Loucy (cell line): ENCODE data around the gene MBP.

Source experiments
- EZH2phosphoT487 ChIP-seq: fragments of 200-600 bp; IDR thresholded peaks from 2 replicates; pipeline ENCODE4 v1.6.1; 2018; ENCODE audit warnings: antibody characterized with exemption, mild to moderate bottlenecking, moderate library complexity, borderline replicate concordance
- TF ChIP-seq, protein P1 (sequence below): fragments of 200-600 bp; sonication (generic); conservative IDR thresholded peaks from 2 replicates; pipeline ENCODE4 v1.5.1; 2014; ENCODE audit warnings: mild to moderate bottlenecking, antibody characterized with exemption, low read length

DNA sequence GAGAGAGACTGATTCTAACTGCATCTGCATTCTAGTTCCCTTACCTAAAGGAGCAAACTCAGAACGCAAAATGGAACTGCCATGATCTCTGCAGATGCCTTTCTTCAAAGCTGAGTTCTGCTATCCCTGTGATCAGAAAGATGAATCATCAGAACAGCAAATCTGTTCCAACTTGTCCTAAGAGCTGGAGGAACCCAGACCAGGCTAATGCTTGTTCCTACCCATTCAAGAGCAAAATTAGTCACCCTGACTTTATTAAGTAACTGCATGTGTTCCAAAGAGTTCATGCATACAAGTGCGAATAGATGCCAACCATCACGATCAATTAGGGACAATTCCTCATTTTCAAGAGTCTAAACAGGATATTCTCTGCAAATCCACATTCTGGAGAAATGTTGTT lies 46.5 kb downstream of the MBP start:
- TF ChIP-seq, protein P1, sequence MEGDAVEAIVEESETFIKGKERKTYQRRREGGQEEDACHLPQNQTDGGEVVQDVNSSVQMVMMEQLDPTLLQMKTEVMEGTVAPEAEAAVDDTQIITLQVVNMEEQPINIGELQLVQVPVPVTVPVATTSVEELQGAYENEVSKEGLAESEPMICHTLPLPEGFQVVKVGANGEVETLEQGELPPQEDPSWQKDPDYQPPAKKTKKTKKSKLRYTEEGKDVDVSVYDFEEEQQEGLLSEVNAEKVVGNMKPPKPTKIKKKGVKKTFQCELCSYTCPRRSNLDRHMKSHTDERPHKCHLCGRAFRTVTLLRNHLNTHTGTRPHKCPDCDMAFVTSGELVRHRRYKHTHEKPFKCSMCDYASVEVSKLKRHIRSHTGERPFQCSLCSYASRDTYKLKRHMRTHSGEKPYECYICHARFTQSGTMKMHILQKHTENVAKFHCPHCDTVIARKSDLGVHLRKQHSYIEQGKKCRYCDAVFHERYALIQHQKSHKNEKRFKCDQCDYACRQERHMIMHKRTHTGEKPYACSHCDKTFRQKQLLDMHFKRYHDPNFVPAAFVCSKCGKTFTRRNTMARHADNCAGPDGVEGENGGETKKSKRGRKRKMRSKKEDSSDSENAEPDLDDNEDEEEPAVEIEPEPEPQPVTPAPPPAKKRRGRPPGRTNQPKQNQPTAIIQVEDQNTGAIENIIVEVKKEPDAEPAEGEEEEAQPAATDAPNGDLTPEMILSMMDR: no peak
- TF ChIP-seq EZH2phosphoT487: no peak
